CD14-positive monocyte (primary cell): ENCODE measurements around the gene AADAT. TPM values are rescaled to one million over a fixed set of nuclear protein-coding genes. Genes with fewer than 3 reads are reported as not detected.

Experiments used
- DNase-seq, 3 donors: peaks; one replicate each; pipeline ENCODE4 v3.0.0-alpha.2; 2011 to 2022
- H2AFZ ChIP-seq: 2 replicates; pipeline ENCODE4 v1.6.0; 2012; ENCODE audit warnings: mild to moderate bottlenecking, low read depth, low read length, inconsistent platforms; ENCODE audit not compliant: insufficient read depth, poor library complexity, severe bottlenecking
- H3K27ac ChIP-seq, 2 donors: 1 replicate in 1 of 2; 2 replicates in 1 of 2; pipeline ENCODE4 v1.5.1; 2012 to 2013; ENCODE audit warnings: low read length in 2 of 2, control low read depth in 1 of 2, inconsistent platforms in 1 of 2, low read depth in 1 of 2, mild to moderate bottlenecking in 1 of 2
- H3K27me3 ChIP-seq, 2 donors: one replicate each; pipeline versions ENCODE4 v1.6.0 to v1.6.1; 2011 to 2013; ENCODE audit warnings: low read length in 2 of 2; ENCODE audit not compliant: control insufficient read depth in 2 of 2, insufficient read depth in 2 of 2
- H3K36me3 ChIP-seq, 2 donors: replicated peaks in 1 of 2; 1 replicate in 1 of 2; 2 replicates in 1 of 2; pipeline versions ENCODE4 v1.5.1 to v1.6.1; 2012 to 2013; ENCODE audit warnings: low read length in 2 of 2, control low read depth in 1 of 2, inconsistent platforms in 1 of 2, mild to moderate bottlenecking in 1 of 2; ENCODE audit not compliant: insufficient read depth in 2 of 2, control insufficient read depth in 1 of 2
- H3K4me1 ChIP-seq, 2 donors: 1 replicate in 1 of 2; 2 replicates in 1 of 2; pipeline versions ENCODE4 v1.5.1 to v1.6.1; 2012 to 2013; ENCODE audit warnings: low read length in 2 of 2, control low read depth in 1 of 2, inconsistent platforms in 1 of 2, mild to moderate bottlenecking in 1 of 2, moderate library complexity in 1 of 2; ENCODE audit not compliant: insufficient read depth in 2 of 2, control insufficient read depth in 1 of 2
- H3K4me2 ChIP-seq: replicated peaks from 2 replicates; pipeline ENCODE3; 2012; ENCODE audit warnings: low read length, moderate library complexity, mild to moderate bottlenecking; ENCODE audit not compliant: poor library complexity, severe bottlenecking; ENCODE audit errors: extremely low read depth
- H3K4me3 ChIP-seq, 3 experiments: fragments of 200-600 bp in 1 of 3; sonication (generic) in 1 of 3; replicated peaks in 1 of 3; 1 replicate in 2 of 3; 2 replicates in 1 of 3; pipeline ENCODE4 v1.5.1; 2011 to 2013; ENCODE audit warnings: low read length in 3 of 3, mild to moderate bottlenecking in 3 of 3, control low read depth in 2 of 3, low read depth in 2 of 3, inconsistent platforms in 1 of 3, moderate library complexity in 1 of 3
- H3K79me2 ChIP-seq: 2 replicates; pipeline ENCODE4 v1.6.0; 2012; ENCODE audit warnings: mild to moderate bottlenecking, control low read depth, inconsistent platforms, low read length, moderate library complexity; ENCODE audit not compliant: insufficient read depth
- H3K9ac ChIP-seq: 2 replicates; pipeline ENCODE4 v1.6.0; 2017; ENCODE audit warnings: low read length, mild to moderate bottlenecking; ENCODE audit not compliant: insufficient read depth, poor library complexity, severe bottlenecking
- H3K9me3 ChIP-seq, 2 donors: replicated peaks in 1 of 2; 1 replicate in 1 of 2; 2 replicates in 1 of 2; pipeline versions ENCODE4 v1.5.1 to v1.6.1; 2012 to 2013; ENCODE audit warnings: low read length in 2 of 2, control low read depth in 1 of 2; ENCODE audit not compliant: control insufficient read depth in 1 of 2, insufficient read depth in 1 of 2
- H4K20me1 ChIP-seq: 2 replicates; pipeline ENCODE4 v1.6.0; 2012; ENCODE audit warnings: mild to moderate bottlenecking, low read length, control low read depth, moderate library complexity; ENCODE audit not compliant: insufficient read depth
- H3K27ac Mint-ChIP-seq, 7 donors: one replicate each; pipeline ENCODE4 v1.8.0; 2020; ENCODE audit warnings: mild to moderate bottlenecking in 7 of 7, mixed read lengths in 7 of 7, moderate library complexity in 6 of 7, inconsistent platforms in 2 of 7
- H3K27me3 Mint-ChIP-seq, 3 donors: one replicate each; pipeline ENCODE4 v1.8.0; 2021 to 2022; ENCODE audit warnings: low read depth in 3 of 3, mild to moderate bottlenecking in 3 of 3, mixed read lengths in 3 of 3, moderate library complexity in 3 of 3, inconsistent platforms in 1 of 3
- H3K36me3 Mint-ChIP-seq, 2 donors: one replicate each; pipeline ENCODE4 v1.8.0; 2020; ENCODE audit warnings: mixed read lengths in 2 of 2, inconsistent platforms in 1 of 2, mild to moderate bottlenecking in 1 of 2
- H3K4me1 Mint-ChIP-seq: one replicate; pipeline ENCODE4 v1.8.0; 2020; ENCODE audit warnings: mild to moderate bottlenecking, mixed read lengths
- H3K4me3 Mint-ChIP-seq, 2 donors: one replicate each; pipeline ENCODE4 v1.8.0; 2020; ENCODE audit warnings: mild to moderate bottlenecking in 2 of 2, mixed read lengths in 2 of 2, moderate library complexity in 1 of 2
- H3K9me3 Mint-ChIP-seq, 7 donors: one replicate each; pipeline ENCODE4 v1.8.0; 2020 to 2022; ENCODE audit warnings: mixed read lengths in 7 of 7, mild to moderate bottlenecking in 6 of 7, moderate library complexity in 6 of 7, inconsistent platforms in 2 of 7
- WGBS: methylation state at CpG from one replicate; pipeline ENCODE4 v1.1.5; 2013; ENCODE audit warnings: missing lambda C conversion rate; ENCODE audit not compliant: insufficient coverage; 5-methylcytosine and 5-hydroxymethylcytosine counted together
- intact Hi-C, 2 donors: fragments of 100-400 bp; cut with micrococcal nuclease; formaldehyde crosslinking; loops; one replicate each; pipeline versions ENCODE4 v1.15.0 to v1.15.1; 2023
- polyA plus RNA-seq, 3 donors: library from polyadenylated mRNA; depleted of rRNA in 1 of 3; unstranded in 2 of 3; stranded (reverse) in 1 of 3; fragments of 300-500 nt in 2 of 3; fragments of >200 nt in 1 of 3; fragmentation: Illumina TruSeq in 2 of 3; gene quantifications; 1 replicate in 2 of 3; 2 replicates in 1 of 3; pipeline ENCODE4 v1.2.3, GENCODE V29; 2012 to 2021
- TF ChIP-seq, protein P1 (sequence below): fragments of 200-600 bp; IDR thresholded peaks from one replicate; pipeline ENCODE4 v1.8.0; 2022; ENCODE audit warnings: antibody characterized with exemption, mild to moderate bottlenecking

The AADAT gene
- polyA plus RNA-seq, 3 donors = not detected

DNA sequence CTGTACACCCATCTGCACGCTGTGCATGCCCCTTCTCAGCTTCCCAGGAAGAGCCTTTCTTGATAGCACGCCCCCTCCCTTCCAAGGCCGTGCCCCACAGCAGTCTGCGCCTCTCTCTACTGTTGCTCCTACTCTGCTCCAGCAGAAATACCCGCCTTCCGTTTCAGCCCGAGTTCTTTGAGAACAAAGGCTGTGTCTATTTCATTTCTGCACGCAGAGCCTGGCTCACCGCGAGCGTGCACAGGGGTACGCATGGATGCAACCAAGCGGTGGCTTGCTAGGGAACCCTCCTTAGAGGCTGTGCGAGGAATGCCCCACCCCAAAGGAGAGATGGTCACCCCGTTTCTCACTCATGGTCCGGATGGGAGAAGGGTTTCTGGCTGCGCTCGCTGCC, 485 bp downstream of the AADAT start:
- Histone ChIP-seq H2AFZ (peak overlapping the region; percentile 40), H3K9me3 (peaks cover 0 to 5% of the 10 kb centered on the region in 2 donors), H3K27ac (no peak overlapping the region), H3K36me3 (no peaks in the 10 kb centered on the region), H3K9ac (no peak overlapping the region), H3K79me2 (no peaks in the 10 kb centered on the region), H3K4me1 (peaks cover 3 to 11% of the 10 kb centered on the region in 2 donors), H3K4me2 (peak overlapping the region; percentile 68), H4K20me1 (no peaks in the 10 kb centered on the region), H3K27me3 (peaks cover 40 to 62% of the 10 kb centered on the region in 2 donors), H3K4me3 (peak overlapping the region in 1 of 3 experiments; percentile 61)
- Mint-ChIP-seq H3K27me3 (peaks cover 41 to 71% (median 59%) of the 10 kb centered on the region in 3 donors), H3K36me3 (no peaks in the 10 kb centered on the region), H3K4me1 (peaks cover 10% of the 10 kb centered on the region), H3K4me3 (peak overlapping the region; percentile 52 to 86), H3K27ac (peak overlapping the region in 1 of 7 donors; percentile 79), H3K9me3 (peaks cover 0 to 12% (median 2%) of the 10 kb centered on the region in 7 donors)
- DNase-seq = no peak
- WGBS = under 1% methylated on average over 17 of the region's 18 CpGs
- TF ChIP-seq, protein P1, sequence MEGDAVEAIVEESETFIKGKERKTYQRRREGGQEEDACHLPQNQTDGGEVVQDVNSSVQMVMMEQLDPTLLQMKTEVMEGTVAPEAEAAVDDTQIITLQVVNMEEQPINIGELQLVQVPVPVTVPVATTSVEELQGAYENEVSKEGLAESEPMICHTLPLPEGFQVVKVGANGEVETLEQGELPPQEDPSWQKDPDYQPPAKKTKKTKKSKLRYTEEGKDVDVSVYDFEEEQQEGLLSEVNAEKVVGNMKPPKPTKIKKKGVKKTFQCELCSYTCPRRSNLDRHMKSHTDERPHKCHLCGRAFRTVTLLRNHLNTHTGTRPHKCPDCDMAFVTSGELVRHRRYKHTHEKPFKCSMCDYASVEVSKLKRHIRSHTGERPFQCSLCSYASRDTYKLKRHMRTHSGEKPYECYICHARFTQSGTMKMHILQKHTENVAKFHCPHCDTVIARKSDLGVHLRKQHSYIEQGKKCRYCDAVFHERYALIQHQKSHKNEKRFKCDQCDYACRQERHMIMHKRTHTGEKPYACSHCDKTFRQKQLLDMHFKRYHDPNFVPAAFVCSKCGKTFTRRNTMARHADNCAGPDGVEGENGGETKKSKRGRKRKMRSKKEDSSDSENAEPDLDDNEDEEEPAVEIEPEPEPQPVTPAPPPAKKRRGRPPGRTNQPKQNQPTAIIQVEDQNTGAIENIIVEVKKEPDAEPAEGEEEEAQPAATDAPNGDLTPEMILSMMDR = no peak
- intact Hi-C loops = no loop called here

DNA sequence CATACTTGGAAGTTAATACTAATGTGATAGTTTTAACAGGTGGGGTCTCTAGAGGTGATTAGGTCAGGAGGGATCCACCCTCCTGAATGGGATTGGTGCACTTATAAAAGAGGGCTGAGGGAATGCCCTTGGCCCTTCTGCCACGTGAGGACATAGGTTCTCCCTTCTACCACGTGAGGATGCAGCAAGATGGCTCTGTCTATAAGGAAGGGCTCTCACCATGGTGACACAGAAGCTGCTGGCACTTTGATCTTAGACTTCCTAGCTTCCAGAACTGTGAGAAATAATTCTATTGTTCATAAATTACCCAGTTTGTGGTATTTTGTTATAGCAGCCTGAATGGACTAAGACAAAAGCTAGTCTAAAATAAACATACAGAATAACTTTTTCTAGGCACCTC, 1.0 kb downstream of the AADAT start:
- peaks cover 0 to 12% (median 2%) of the 10 kb centered on the region in 7 donors for H3K9me3 Mint-ChIP-seq
- no CpG with 5 or more reads among the region's 2 CpGs for WGBS
- peaks cover 41 to 70% (median 58%) of the 10 kb centered on the region in 3 donors for H3K27me3 Mint-ChIP-seq
- TF ChIP-seq, protein P1 = no peak
- no peak overlapping the region for H3K4me3 ChIP-seq
- H3K36me3 ChIP-seq = no peaks in the 10 kb centered on the region
- H3K27ac Mint-ChIP-seq = no peak overlapping the region
- H3K4me1 Mint-ChIP-seq = peaks cover 10% of the 10 kb centered on the region
- peaks cover 0 to 5% of the 10 kb centered on the region in 2 donors for H3K9me3 ChIP-seq
- H4K20me1 ChIP-seq = no peaks in the 10 kb centered on the region
- no peaks in the 10 kb centered on the region for H3K79me2 ChIP-seq
- H3K27me3 ChIP-seq = peaks cover 40 to 62% of the 10 kb centered on the region in 2 donors
- intact Hi-C loops = no loop called here
- peaks cover 3 to 11% of the 10 kb centered on the region in 2 donors for H3K4me1 ChIP-seq
- H3K9ac ChIP-seq = no peak overlapping the region
- peak overlapping the region in 1 of 2 donors; percentile 86 for H3K4me3 Mint-ChIP-seq
- H2AFZ ChIP-seq = no peak overlapping the region
- H3K27ac ChIP-seq = no peak overlapping the region
- H3K36me3 Mint-ChIP-seq = no peaks in the 10 kb centered on the region
- no peak overlapping the region for H3K4me2 ChIP-seq
- DNase-seq = no peak
